HG03025 (cell line): ENCODE results near the gene FGFR1OP2.
"Not testable (repeated sequence)": the region's sequence is repeated elsewhere in the genome, so short reads cannot be mapped to it uniquely, and the experiment has no call there.

Source experiments
- ATAC-seq: cut with Tn5 transposase; IDR thresholded peaks from one replicate; pipeline ENCODE4 v1.9.1; 2021; ENCODE audit warnings: mild to moderate bottlenecking, moderate library complexity; ENCODE audit not compliant: unreplicated experiment, low FRiP score

Gene FGFR1OP2

DNA sequence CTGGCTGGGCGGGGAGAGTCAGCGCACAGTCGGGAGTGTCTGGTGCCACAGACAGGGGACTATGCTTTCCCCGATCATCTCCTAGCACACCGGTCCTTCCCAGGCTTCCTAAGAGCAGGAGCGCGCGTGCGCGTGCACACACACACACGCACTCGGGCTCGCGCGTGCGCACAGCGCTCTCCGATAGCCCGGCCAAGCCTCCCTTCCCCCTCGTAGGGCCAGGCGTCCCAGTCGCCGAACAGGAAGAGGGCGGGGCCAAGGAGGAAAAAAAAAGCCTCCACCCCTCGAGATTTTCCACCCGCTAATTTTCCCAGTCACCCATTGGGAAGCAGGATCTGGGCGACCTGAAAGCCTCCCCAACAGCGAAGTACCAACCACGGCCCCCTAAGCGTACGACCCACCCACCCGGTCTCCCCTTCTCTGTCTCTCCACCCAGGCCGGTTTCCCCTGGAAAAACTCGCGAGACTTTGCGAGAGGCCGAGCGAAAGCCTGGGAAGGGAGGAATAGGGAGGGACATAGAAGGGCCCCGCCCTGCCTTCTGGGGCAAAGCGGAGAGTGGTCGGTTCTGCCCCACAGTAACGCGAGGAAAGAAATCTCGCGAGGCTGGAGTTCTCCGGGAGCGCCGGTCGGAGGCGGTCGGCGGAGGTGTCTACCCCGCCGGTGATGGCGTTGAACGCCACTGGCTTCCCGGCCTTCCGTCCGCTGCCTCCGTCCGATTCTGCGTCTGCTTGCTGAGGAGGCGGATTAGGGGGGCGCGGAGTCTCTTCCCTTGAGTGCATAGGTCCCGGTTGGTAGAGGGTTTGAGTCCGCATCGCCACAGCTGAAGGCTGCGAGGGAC lies at the start of gene FGFR1OP2, which contains the start of gene INTS13:
Gene FGFR1OP2 (plus strand): TSS at position 608 of the 838 bp plus-strand sequence. CDS start 15,689 bp downstream, outside the sequence.
Gene INTS13 (minus strand): TSS at position 119 of the 838 bp plus-strand sequence. CDS start 1,178 bp downstream, outside the sequence.
- ATAC-seq, result peak; percentile 80

DNA sequence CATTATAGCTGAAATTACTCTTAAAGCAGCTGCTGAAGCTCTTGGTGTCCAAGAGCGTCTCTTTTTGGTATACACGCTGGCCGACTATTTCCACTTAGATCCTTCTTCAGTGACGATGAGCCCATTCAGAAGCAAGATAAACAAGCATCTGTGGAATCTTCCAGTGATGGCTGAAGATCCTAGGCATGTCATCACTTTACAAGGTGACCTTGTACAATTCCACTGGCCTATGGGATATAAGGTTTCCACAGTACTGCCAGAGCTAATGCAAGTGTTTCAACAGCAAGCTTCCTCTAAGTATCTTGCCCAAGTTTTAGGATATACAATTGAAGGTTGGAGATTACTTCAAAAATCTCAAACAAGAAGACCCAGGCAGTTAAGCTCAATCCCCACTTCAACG lies 47.5 kb upstream of the FGFR1OP2 start:
- no peak for ATAC-seq

DNA sequence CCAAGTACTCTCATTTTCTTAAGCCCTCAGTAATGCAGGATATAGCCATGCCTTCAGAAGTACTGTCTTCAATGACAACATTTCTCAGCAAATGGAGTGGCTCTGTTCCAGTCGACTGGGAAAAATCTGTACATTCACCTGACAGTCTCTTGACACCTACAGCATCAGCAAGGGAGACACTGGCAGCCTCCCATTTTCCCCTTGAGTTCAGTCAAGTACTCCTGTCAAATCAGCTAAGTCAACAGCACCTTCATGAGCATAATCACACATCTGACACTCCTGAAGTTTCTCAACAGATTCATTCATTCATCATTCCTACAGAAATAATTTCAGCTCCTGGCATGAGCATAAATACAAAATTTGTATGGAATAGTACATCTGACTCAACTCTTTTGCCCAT lies 46.6 kb upstream of the FGFR1OP2 start:
- ATAC-seq, result no peak

DNA sequence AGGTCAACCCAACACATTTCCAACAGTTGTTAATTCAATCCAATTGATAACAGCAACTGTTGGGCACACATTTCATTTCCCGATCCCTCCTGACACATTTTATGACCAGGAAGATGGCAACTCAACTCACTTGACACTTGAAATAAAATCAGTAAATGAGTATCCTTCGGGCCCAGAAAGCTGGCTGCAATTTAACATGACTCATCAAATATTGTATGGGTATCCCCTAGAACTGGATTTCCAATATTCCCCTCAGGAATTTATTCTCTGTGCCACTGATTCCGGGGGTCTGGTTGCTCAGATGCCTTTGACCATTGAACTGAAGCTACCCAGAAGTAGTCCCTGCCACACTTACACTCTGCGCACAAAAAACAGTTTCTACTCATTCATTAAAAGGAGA lies 42.6 kb upstream of the FGFR1OP2 start:
- no peak for ATAC-seq

DNA sequence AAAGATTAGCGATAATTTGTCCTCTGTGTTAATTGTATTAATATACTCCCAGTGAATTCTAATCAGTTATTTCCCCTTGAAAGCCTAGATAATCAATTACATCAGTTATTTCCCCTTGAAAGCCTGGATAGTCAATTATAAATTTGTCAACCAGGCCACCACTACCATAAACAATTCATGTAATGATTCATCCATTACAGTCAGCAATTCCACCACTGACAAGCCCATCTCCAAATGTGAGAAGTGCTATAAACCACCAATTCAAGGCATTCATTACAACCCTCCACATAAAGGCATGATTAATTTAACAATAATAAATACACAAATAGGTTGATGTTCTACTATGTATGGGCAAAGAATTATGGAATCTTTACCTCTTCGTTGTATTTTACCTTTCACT lies 41.4 kb upstream of the FGFR1OP2 start:
- no peak for ATAC-seq

DNA sequence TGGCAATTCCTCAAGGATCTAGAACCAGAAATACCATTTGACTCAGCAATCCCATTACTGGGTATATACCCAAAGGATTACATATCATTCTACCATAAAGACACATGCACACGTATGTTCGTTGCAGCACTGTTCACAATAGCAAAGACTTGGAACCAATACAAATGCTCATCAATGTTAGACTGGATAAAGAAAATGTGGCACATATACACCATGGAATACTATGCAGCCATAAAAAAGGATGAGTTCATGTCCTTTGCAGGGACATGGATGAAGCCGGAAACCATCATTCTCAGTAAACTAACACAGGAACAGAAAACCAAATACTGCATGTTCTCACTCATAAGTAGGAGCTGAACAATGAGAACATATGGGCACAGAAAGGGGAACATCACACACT lies 34.9 kb upstream of the FGFR1OP2 start:
- not testable (repeated sequence) for ATAC-seq

DNA sequence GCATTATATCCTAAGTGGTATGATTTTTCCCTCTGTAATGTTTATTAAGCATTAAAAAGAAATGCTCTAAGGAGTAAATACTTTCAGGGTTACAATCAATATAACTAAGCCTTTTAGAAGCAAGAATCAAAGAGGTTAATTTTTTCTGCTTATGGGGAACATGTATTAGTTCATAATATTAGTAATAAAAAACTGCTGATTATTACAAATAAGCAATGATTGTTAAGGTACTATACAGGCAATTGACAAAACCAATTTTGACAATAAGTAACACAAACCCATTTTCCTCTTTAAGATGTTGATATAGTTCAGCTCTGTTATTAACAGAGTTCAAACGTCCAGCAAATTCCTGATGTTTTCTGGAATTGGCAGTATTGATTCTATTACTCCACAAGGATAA lies 32.2 kb upstream of the FGFR1OP2 start:
- no peak for ATAC-seq

DNA sequence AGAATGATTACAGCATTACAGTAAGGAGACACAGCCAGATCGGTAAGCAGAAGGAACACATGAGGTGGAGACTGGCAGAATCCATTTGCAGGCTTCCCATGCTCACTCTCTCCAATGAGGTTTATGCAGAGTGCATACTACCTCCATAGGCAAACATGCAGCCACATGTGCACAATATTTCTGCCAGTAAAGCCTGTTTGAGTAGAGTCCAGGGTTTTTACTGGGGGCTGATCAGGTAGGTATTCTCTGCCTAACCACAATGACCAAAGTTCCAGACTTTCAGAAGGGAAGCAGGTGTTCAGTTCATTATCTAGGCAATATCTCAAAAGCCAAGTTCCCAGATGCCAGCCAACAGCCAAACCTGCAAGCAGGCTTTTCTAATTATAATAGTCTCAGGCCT lies 31.6 kb upstream of the FGFR1OP2 start:
- ATAC-seq, result no peak

DNA sequence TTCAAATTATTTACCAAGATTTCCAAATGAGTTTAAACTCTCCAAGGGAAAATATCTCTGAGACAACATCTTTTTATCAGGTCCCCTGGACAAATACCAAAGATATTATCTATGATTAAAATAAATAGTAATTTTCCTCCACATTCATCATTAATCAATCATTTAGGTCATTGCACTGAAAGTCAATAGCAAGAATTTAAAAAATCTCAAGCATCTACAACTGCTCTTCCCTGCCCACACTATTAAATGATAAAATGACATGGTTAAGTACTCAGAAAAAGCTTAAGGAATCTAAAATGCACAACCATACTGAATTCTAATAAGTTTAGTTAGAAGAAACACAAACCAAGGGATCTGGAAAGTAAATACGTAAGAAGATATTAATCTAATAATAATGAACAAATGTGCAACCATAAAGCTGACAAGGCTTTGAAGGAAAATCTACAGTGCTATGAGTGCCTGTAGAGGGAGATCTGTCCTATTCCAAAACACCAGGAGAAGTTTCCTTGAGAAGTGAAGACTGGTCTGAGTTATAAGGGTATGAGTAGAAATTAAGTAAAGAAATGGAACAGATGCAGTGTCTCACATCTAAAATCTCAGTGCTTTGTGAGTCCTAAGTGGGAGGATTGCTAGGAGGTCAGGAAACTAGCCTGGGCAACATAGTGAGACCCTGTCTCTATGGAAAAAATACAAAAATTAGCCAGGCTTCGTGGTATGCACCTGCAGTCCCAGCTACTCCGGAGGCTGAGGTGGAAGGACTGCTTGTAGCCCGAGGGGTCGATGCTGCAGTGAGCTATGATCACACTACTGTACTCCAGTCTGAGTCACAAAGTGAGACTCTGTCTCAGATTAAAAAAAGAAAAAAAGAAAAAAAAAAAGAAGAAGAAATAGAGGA lies 19.7 kb upstream of the FGFR1OP2 start:
- ATAC-seq, result no peak

DNA sequence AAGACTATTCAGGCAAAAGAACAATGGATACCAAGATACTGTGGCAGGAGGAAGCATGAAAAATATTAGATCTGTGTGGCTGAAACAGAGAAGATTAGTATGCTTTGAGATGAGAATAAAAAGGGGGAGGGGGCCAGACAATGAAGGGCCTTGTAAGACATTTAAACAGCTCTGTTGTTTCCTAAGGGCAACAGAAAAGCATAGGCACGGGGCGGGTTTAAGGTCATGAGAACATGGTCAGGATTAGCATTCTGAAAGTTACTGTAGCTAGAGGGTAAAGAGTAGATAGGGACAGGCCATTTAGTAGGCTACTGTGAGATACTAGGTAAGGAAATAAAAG lies 19.1 kb upstream of the FGFR1OP2 start:
- ATAC-seq, result no peak

DNA sequence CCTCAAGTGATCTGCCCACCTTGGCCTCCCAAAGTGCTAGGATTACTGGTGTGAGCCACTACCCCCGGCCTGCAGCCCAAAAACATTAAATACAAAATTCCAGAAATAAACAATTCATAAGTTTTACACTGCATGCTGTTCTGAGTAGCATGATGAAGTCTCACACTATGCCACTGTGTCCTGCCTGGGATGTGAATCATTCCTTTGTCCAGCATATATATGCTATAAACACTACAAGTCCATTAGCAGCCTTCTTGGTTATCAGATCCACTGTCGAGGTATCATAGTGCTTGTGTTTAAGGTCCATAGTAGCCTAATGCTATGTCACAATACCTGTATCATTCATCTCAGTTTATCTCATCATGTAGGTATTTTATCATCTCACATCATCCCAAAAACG lies 16.4 kb upstream of the FGFR1OP2 start:
- ATAC-seq, result no peak

DNA sequence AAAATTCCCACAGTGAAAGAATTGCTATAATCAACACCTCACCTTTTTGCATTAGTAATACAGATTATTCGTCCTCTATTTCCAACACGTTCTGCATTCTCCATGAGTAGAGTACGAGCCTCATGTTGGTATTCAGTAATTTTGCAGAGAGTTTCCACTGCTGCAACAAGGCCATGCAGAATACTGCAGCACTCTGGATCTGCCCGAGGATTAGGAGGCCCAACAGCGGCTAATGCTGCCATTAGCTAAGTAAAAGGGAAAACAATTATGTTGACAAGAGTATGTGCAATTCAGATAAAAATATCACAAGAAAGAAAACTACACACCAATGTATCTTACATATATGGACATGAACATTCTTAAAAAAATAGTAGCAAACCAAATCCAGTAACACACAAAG lies 9.6 kb upstream of the FGFR1OP2 start:
- ATAC-seq, result no peak

DNA sequence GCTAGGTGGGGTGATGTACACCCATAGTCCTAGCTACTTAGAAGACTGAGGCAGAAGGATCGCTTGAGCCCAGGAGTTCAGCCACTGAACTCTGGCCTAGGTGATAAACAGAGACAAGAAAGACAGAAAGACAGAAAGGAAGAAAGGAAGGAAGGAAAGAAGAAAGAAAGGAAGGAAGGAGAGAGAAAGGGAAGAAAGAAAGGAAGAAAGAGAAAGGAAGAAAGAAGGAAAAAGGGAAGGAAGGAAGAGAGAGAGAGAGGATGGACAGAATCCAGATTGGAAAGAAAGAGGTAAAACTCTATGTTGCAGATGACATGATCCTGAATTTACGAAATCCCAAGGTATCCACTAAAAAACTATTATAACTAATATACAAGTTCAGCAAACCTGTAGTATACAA lies 8.7 kb upstream of the FGFR1OP2 start:
- ATAC-seq, result no peak

DNA sequence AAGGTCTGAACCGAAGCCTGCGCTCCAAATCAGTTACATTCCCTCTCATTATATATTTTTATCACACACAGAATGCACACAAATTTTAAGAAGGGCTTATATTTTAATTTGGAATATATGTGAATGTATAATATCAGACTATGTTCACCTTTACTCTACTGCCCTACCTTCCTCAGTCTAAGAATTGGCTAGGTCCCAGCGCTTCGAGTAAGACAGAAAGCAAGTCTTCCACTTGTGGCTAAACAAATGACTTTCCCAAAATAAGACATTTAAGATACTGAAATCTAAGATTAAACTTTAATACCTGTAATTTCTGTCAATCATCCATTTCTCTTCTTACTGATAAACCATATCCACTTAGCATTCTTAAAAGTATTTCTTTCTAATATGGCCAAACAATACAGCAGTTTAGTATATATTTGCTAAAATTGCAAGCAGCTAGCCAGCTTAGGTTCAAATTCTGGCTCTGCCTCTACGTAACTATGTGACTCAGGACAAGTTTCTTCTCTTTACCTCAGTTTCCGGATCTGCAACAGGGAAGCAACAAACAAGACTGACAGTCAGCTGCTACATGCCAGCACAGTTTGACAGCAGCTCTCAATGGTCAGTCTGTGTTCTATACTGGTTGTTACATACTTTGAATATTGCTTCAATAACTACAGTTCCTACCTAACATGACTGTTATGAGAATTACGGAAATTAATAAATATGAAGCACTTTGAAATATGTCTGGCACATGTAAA lies 2.5 kb upstream of the FGFR1OP2 start:
- no peak for ATAC-seq

DNA sequence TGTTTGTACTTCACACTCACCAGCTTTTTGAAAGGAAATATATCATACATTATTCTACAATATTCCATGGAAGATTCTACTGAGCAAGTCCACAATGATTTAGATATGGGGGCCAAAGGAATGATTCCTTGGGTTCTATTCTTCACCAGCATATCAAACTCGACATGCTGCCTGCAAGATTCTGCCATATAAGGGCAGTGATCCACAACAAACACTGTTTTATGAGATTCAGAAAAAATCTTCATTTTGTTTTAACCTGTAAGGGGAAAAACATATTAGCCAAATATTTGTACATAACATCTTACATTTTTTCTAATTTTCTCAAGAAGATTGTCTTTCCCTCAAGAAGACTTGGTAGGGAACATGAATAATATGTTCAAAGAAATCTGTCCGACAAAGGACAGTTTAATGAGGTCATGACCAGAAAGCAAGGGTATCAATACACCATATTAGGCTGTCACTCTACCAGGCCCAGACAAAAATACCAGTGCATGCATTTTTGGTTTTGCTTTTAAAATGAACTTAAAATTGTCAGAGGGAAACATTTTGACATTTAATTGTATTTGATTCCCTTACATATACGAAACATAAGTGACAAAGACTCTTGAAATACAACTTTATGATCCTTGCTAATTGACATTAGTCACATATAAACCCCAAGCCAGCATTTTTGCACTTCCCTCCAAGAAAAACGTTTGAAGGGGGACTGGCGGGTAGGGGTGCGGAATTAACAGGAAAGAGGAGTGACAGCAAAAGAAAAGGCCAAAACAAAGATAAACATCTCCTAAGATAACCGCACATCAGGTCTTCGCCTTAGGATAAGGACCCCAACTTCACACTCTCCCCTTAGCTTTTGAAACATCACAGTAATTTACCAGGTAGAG lies 1.5 kb upstream of the FGFR1OP2 start:
- no peak for ATAC-seq

DNA sequence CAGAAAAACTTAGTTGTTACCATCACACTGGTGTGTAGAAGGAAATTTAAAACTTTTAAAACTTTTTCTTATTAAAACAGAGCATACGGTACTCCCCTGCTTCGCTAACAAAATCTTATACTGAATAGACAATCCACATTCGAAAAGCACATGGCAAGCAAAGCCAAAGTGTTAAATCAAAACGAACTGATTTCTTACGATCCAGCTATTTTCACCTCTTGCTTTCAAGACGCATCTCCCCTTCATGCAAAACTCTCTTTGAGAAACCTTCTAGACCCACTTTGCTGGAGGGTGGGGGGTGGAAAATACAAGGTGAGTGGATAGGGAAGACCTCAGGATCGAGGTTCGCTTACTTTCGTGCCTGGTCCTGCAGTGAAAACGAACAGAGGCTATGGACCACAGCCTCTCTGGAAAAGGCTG lies 817 bp upstream of the FGFR1OP2 start:
- ATAC-seq, result no peak

DNA sequence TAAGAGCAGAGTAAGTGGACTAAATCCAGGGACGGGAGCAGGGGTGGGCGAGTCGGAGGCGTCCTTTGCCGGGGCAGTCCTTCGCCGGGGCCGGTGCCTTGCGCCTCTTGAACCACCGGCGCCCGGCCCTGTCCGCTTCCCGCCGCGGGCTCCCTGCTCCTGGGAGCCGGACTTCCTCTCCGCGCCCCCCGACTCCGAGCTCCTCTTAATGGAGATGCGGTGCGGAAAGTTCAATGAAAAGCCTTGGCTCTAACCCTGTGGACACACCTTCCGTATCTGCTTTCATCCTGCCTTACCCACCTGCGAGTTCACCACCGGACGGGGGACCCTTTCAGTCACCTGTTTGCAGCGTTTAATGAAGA lies 412 bp downstream of the FGFR1OP2 start:
- peak; percentile 5 for ATAC-seq

DNA sequence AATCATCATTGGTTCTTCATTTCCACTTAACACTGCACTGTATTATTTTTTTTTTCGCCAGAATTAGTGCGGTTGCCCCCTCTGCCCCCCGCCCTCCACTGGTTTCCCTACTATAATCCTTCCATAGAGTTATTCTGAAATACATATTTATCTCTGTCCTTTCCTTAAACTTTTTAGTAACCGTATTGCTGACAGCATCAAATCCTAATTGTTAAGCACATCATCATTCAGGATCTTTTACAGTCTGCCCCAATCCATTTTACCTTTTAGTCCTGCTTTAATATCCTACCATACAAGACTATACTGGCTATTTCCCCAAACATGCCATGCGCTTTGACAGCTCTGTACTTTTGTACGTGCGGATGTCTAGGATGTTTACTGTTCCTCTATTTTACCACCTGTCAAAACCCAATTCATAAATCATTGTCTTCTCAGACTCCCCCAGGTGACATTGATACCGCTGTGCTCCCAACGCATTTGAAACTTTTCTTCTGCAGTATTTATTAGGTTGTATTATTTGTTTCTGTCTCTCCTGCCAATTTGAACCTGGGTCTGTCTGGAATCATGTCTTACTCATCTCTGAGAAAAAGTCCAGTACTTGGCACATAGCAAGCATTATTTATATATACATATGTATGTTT lies 1.0 kb downstream of the FGFR1OP2 start:
- ATAC-seq, result no peak

DNA sequence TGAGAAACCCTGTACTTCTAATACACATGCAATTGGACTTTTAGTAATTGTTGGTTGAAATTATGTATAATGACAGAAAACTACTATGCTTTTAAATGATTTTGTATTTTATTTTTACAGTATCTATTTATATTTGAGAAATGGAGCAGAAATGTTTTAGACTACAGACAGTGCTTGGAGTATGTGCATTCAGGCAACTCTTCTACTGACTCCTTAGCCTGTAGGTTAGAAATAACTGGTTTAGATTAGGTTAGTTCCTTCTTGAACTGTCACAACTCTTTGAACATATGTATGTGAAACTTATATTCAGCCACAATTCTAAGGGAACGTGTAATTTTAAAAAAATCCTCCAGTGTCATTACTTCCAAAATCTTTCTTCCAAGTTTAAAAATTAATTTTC lies 1.7 kb downstream of the FGFR1OP2 start:
- ATAC-seq, result no peak
